Activated CD8-positive, alpha-beta memory T cell treated with anti-CD3 and anti-CD28 coated beads, Interleukin-2, amount 50 U/mL, for 24 hours (primary cell): ENCODE results near the gene SGIP1.
A peak's percentile ranks its signal among the peaks of the same experiment; 100 is the strongest.
"Not testable (repeated sequence)": the region's sequence is repeated elsewhere in the genome, so short reads cannot be mapped to it uniquely, and the experiment has no call there.

Experiments used
- DNase-seq: peaks from one replicate; pipeline ENCODE4 v3.0.0-alpha.2; 2020; ENCODE audit errors: extremely low read depth

Gene SGIP1

GRCh38 chr1:66769512-66770229, 235.7 kb downstream of the SGIP1 start:
- no peak for DNase-seq

GRCh38 chr1:66770240-66770639, 236.3 kb downstream of the SGIP1 start:
- DNase-seq: no peak

GRCh38 chr1:66770694-66771093, 236.7 kb downstream of the SGIP1 start:
- no peak for DNase-seq

GRCh38 chr1:66773227-66773626, 239.3 kb downstream of the SGIP1 start:
- no peak for DNase-seq

- DNase-seq: no peak
These were observed 240.5 kb downstream of the SGIP1 start for GRCh38 chr1:66774438-66774837.

GRCh38 chr1:66775646-66776045, 241.7 kb downstream of the SGIP1 start:
- DNase-seq: no peak

- no peak for DNase-seq
These were observed 243.9 kb downstream of the SGIP1 start for GRCh38 chr1:66777831-66778230.

- no peak for DNase-seq
These were observed 244.3 kb downstream of the SGIP1 start for GRCh38 chr1:66778266-66778665.

- DNase-seq: no peak
These were observed 245.0 kb downstream of the SGIP1 start for GRCh38 chr1:66778969-66779368.

GRCh38 chr1:66779475-66780078, 245.6 kb downstream of the SGIP1 start:
- DNase-seq: no peak

GRCh38 chr1:66785800-66786199, 251.8 kb downstream of the SGIP1 start:
- DNase-seq: not testable (repeated sequence)

GRCh38 chr1:66787641-66788040, 253.7 kb downstream of the SGIP1 start:
- DNase-seq: no peak

- peak; percentile 17 for DNase-seq
These were observed 254.4 kb downstream of the SGIP1 start for GRCh38 chr1:66788231-66788939.

- DNase-seq: no peak
These were observed 258.0 kb downstream of the SGIP1 start for GRCh38 chr1:66791621-66792610.

- DNase-seq: not testable (repeated sequence)
These were observed 261.9 kb downstream of the SGIP1 start for GRCh38 chr1:66795839-66796238.
